Measurements from ENCODE around the gene SESTD1. TPM values are rescaled to one million over a fixed set of nuclear protein-coding genes. Genes with fewer than 3 reads are reported as not detected.
"Not testable (repeated sequence)": the region's sequence is repeated elsewhere in the genome, so short reads cannot be mapped to it uniquely, and the experiment has no call there.

The SESTD1 gene
- total RNA-seq, 2 experiments from 2014 or later, result 8.7 to 10.2 TPM

- no peak for ATAC-seq (ENCODE audit: poor library complexity)
- H3K36me3 Mint-ChIP-seq (ENCODE audit: low read depth), result peaks cover 6% of the 10 kb centered on the region
- TF ChIP-seq CTCF (IDR thresholded peaks at IDR 0.05), result no peak
Observed at GRCh38 chr2:179211355-179211754, 53.3 kb downstream of the SESTD1 start.

GRCh38 chr2:179208277-179208676, 56.4 kb downstream of the SESTD1 start:
- CTCF ChIA-PET; H3K4me1 ChIP-seq (ENCODE audit: insufficient read depth, low read length); ATAC-seq (ENCODE audit: poor library complexity); intact Hi-C loops (cut with DNase I, micrococcal nuclease); H3K27me3 ChIP-seq (ENCODE audit: control insufficient read depth in 1 of 2, insufficient read depth in 2 of 2, low read length in 2 of 2); H3K36me3 Mint-ChIP-seq (ENCODE audit: low read depth); H3K27me3 Mint-ChIP-seq; H3K36me3 ChIP-seq (ENCODE audit: insufficient read depth, low read length); H3K9me3 Mint-ChIP-seq; H3K27ac ChIP-seq (ENCODE audit: low read depth in 1 of 2, low read length in 2 of 2); H3K4me3 ChIP-seq (ENCODE audit: low read length); POLR2A ChIA-PET; H3K27ac Mint-ChIP-seq; H3K4me3 Mint-ChIP-seq; H3K4me1 Mint-ChIP-seq (ENCODE audit: low read depth); DNase-seq: not testable (repeated sequence)
- peaks cover 4 to 13% of the 10 kb centered on the region in 2 experiments for H3K9me3 ChIP-seq (ENCODE audit: control insufficient read depth in 1 of 2, insufficient read depth in 1 of 2, low read length in 2 of 2)

More at GRCh38 chr2:179211355-179211754, 53.3 kb downstream of the SESTD1 start:
- DNase-seq, result no peak
- H3K27me3 ChIP-seq (ENCODE audit: control insufficient read depth in 1 of 2, insufficient read depth in 2 of 2, low read length in 2 of 2), result no peaks in the 10 kb centered on the region
- Mint-ChIP-seq H3K4me1 (ENCODE audit: low read depth) (no peaks in the 10 kb centered on the region), H3K27me3 (no peaks in the 10 kb centered on the region), H3K27ac (no peak overlapping the region), H3K4me3 (no peak overlapping the region), H3K9me3 (peaks cover 2% of the 10 kb centered on the region)
- no peak overlapping the region for H3K4me3 ChIP-seq (ENCODE audit: low read length)
- H3K27ac ChIP-seq (ENCODE audit: low read depth in 1 of 2, low read length in 2 of 2), result no peak overlapping the region
- no peaks in the 10 kb centered on the region for H3K4me1 ChIP-seq (ENCODE audit: insufficient read depth, low read length)
- ChIA-PET CTCF (no interaction called here), POLR2A (no interaction called here)
- intact Hi-C loops (cut with DNase I, micrococcal nuclease), result no loop called here
- peaks cover 4 to 13% of the 10 kb centered on the region in 2 experiments for H3K9me3 ChIP-seq (ENCODE audit: control insufficient read depth in 1 of 2, insufficient read depth in 1 of 2, low read length in 2 of 2)
- H3K36me3 ChIP-seq (ENCODE audit: insufficient read depth, low read length), result no peaks in the 10 kb centered on the region

- Mint-ChIP-seq H3K36me3 (ENCODE audit: low read depth) (peaks cover 14% of the 10 kb centered on the region), H3K27ac (no peak overlapping the region), H3K4me1 (ENCODE audit: low read depth) (no peaks in the 10 kb centered on the region), H3K27me3 (no peaks in the 10 kb centered on the region), H3K4me3 (no peak overlapping the region), H3K9me3 (peaks cover 2% of the 10 kb centered on the region)
- Histone ChIP-seq H3K27ac (ENCODE audit: low read depth in 1 of 2, low read length in 2 of 2) (no peak overlapping the region), H3K27me3 (ENCODE audit: control insufficient read depth in 1 of 2, insufficient read depth in 2 of 2, low read length in 2 of 2) (no peaks in the 10 kb centered on the region), H3K4me1 (ENCODE audit: insufficient read depth, low read length) (no peaks in the 10 kb centered on the region), H3K4me3 (ENCODE audit: low read length) (no peak overlapping the region), H3K36me3 (ENCODE audit: insufficient read depth, low read length) (no peaks in the 10 kb centered on the region), H3K9me3 (ENCODE audit: control insufficient read depth in 1 of 2, insufficient read depth in 1 of 2, low read length in 2 of 2) (peaks cover 7 to 9% of the 10 kb centered on the region in 2 experiments)
- ATAC-seq (ENCODE audit: poor library complexity) (no peak), DNase-seq (no peak)
- intact Hi-C loops (cut with DNase I, micrococcal nuclease), result no loop called here
- POLR2A ChIA-PET, result no interaction called here
- CTCF ChIA-PET, result no interaction called here
- TF ChIP-seq CTCF (IDR thresholded peaks at IDR 0.05), result no peak
Observed at GRCh38 chr2:179207047-179207446, 57.6 kb downstream of the SESTD1 start.

- no peak overlapping the region for H3K27ac ChIP-seq (ENCODE audit: low read depth in 1 of 2, low read length in 2 of 2)
- no peaks in the 10 kb centered on the region for H3K9me3 Mint-ChIP-seq
- no peaks in the 10 kb centered on the region for H3K27me3 Mint-ChIP-seq
- no peak for ATAC-seq (ENCODE audit: poor library complexity)
- no peaks in the 10 kb centered on the region for H3K4me1 ChIP-seq (ENCODE audit: insufficient read depth, low read length)
- H3K4me3 Mint-ChIP-seq, result no peak overlapping the region
- DNase-seq, result no peak
- ChIA-PET POLR2A (no interaction called here), CTCF (no interaction called here)
- H3K4me1 Mint-ChIP-seq (ENCODE audit: low read depth), result no peaks in the 10 kb centered on the region
- H3K36me3 ChIP-seq (ENCODE audit: insufficient read depth, low read length), result no peaks in the 10 kb centered on the region
- H3K27ac Mint-ChIP-seq, result no peak overlapping the region
- no peak overlapping the region for H3K4me3 ChIP-seq (ENCODE audit: low read length)
- peaks cover 8% of the 10 kb centered on the region for H3K36me3 Mint-ChIP-seq (ENCODE audit: low read depth)
- H3K9me3 ChIP-seq (ENCODE audit: control insufficient read depth in 1 of 2, insufficient read depth in 1 of 2, low read length in 2 of 2), result peaks cover 5% of the 10 kb centered on the region in 2 experiments
- no peak for TF ChIP-seq CTCF (IDR thresholded peaks at IDR 0.05)
- H3K27me3 ChIP-seq (ENCODE audit: control insufficient read depth in 1 of 2, insufficient read depth in 2 of 2, low read length in 2 of 2), result no peaks in the 10 kb centered on the region
- intact Hi-C loops (cut with DNase I, micrococcal nuclease), result no loop called here
Observed at GRCh38 chr2:179201869-179202268, 62.8 kb downstream of the SESTD1 start.

GRCh38 chr2:179195926-179196590, 68.6 kb downstream of the SESTD1 start:
- ATAC-seq (ENCODE audit: poor library complexity); POLR2A ChIA-PET; H3K36me3 Mint-ChIP-seq (ENCODE audit: low read depth); H3K4me1 ChIP-seq (ENCODE audit: insufficient read depth, low read length); H3K4me3 Mint-ChIP-seq; H3K27ac ChIP-seq (ENCODE audit: low read depth in 1 of 2, low read length in 2 of 2); H3K36me3 ChIP-seq (ENCODE audit: insufficient read depth, low read length); H3K4me1 Mint-ChIP-seq (ENCODE audit: low read depth); H3K27ac Mint-ChIP-seq; H3K9me3 Mint-ChIP-seq; H3K9me3 ChIP-seq (ENCODE audit: control insufficient read depth in 1 of 2, insufficient read depth in 1 of 2, low read length in 2 of 2); CTCF ChIA-PET; DNase-seq; H3K27me3 ChIP-seq (ENCODE audit: control insufficient read depth in 1 of 2, insufficient read depth in 2 of 2, low read length in 2 of 2); H3K4me3 ChIP-seq (ENCODE audit: low read length); H3K27me3 Mint-ChIP-seq; intact Hi-C loops (cut with DNase I, micrococcal nuclease): not testable (repeated sequence)

All from CD4-positive, alpha-beta T cell (primary cell).